Measurements from ENCODE around the gene MEP1A. TPM values are rescaled to one million over a fixed set of nuclear protein-coding genes. Genes with fewer than 3 reads are reported as not detected.

The MEP1A gene
- total RNA-seq, 2 donors from 2014 or later: 0.34 TPM; not detected in 1

DNA sequence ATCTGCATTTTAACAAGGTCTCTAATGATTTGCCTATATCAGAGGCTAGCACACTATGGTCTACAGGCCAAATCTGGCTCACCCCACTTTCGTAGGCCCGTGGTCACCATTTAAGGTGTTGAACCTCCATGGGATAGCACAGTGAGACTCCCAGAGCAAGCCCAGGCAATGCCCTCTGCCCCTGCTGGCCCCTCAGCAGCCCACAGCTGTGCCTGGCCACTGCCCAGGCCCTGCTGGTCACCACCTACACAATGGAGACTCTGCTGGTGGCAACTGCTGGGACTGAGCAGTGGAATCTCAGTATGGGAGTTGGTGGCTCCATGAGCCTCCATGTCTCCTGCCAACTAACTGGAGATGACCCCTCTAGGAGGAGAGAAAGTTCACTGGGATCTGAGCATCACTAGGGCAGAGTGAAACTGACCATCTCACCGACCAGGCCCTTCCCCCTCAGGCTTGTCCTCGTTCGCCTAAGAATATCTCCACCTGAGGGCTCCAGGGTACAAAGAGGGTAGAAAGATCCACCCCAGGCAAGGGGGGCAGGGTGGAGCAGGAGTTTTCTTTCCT lies 44.2 kb upstream of the MEP1A start:
- WGBS: 90% methylated on average over 5 of the region's 5 CpGs
- TF ChIP-seq CTCF (IDR thresholded peaks at IDR 0.05): no peak
- no peak for TF ChIP-seq POLR2AphosphoS5 (IDR thresholded peaks at IDR 0.05)
- TF ChIP-seq POLR2A (IDR thresholded peaks at IDR 0.05): no peak

DNA sequence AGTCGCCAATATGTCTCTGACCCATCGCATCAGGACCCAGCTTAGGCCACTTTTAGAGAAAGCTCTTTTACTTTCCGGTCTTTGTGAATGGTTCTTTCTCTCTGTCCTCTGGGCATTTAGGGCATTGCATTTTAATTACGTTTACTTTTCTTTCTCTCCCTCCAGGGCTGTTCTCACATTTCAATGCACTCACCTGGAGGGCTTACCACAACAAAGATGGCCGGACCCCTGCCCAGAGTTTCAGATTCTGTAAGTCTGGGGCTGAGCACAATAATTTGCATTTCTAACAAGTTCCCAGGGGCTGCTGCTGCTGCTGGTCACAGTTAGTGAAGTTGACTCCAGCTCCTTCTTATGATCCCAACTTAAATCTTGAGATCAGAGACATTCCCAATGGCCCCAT lies 43.5 kb upstream of the MEP1A start:
- intact Hi-C loops (cut with DNase I): no loop called here
- no peak overlapping the region for H3K27ac ChIP-seq
- TF ChIP-seq POLR2AphosphoS5 (IDR thresholded peaks at IDR 0.05): no peak
- TF ChIP-seq CTCF (IDR thresholded peaks at IDR 0.05): no peak
- no peak for TF ChIP-seq POLR2A (IDR thresholded peaks at IDR 0.05)
- H3K4me1 ChIP-seq (replicated peaks): no peaks in the 10 kb centered on the region
- H3K4me3 ChIP-seq: no peak overlapping the region
- no peaks in the 10 kb centered on the region for H3K36me3 ChIP-seq
- H3K27me3 ChIP-seq (replicated peaks; ENCODE audit: insufficient read depth): no peaks in the 10 kb centered on the region
- H3K9me3 ChIP-seq: no peaks in the 10 kb centered on the region
- DNase-seq (ENCODE audit: low spot score): no peak
- 47% methylated on average over 5 of the region's 5 CpGs for WGBS

More for the DNA sequence above, 44.2 kb upstream of the MEP1A start:
- intact Hi-C loops (cut with DNase I): no loop called here
- Histone ChIP-seq H3K27ac (no peak overlapping the region), H3K36me3 (no peaks in the 10 kb centered on the region), H3K9me3 (no peaks in the 10 kb centered on the region), H3K27me3 (replicated peaks; ENCODE audit: insufficient read depth) (no peaks in the 10 kb centered on the region), H3K4me1 (replicated peaks) (no peaks in the 10 kb centered on the region), H3K4me3 (no peak overlapping the region)
- DNase-seq (ENCODE audit: low spot score): no peak

DNA sequence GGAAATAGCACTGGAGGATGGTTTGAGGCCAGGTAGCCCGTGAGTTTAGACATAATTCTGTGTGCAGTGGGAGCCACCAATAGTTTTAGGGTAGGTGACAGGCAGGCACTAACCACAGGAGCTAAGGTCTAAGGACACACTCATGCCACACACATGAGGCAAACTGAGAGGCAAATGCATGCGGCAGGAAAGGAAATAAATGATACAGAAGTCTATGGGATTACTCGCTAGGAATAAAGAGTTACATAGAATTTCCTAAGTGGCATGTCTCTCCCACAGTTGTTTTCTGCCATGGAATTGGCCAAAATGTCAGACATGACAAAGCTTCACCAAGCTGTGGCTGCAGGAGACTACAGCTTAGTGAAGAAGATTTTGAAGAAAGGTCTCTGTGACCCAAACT lies 41.5 kb upstream of the MEP1A start:
- Histone ChIP-seq H3K9me3 (no peaks in the 10 kb centered on the region), H3K27me3 (replicated peaks; ENCODE audit: insufficient read depth) (no peaks in the 10 kb centered on the region), H3K4me3 (no peak overlapping the region), H3K4me1 (replicated peaks) (no peaks in the 10 kb centered on the region), H3K27ac (no peak overlapping the region), H3K36me3 (no peaks in the 10 kb centered on the region)
- TF ChIP-seq POLR2AphosphoS5 (IDR thresholded peaks at IDR 0.05) (no peak), CTCF (IDR thresholded peaks at IDR 0.05) (no peak), POLR2A (IDR thresholded peaks at IDR 0.05) (no peak)
- intact Hi-C loops (cut with DNase I): no loop called here
- no peak for DNase-seq (ENCODE audit: low spot score)
- WGBS: 96% methylated on average over 3 of the region's 3 CpGs

DNA sequence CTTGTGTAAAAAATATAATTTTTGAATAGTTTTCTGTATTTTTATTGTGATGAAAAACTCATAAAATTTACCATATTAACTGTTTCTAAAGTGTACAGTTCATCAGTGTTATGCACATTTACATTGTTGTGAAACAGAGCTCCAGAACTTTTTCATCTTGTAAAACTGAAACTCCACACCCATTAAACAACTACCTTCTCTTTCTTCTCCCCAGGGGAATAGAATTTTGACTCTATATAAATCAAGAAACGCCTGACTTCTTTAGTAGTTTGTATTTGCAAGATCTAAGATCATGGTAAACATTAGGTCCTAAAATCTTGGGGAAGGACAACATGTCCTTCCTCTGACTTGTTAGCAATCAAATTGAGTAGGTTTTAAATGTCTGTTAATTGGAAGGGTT lies 37.3 kb upstream of the MEP1A start:
- no peak for DNase-seq (ENCODE audit: low spot score)
- Histone ChIP-seq H3K4me3 (no peak overlapping the region), H3K36me3 (no peaks in the 10 kb centered on the region), H3K27me3 (replicated peaks; ENCODE audit: insufficient read depth) (no peaks in the 10 kb centered on the region), H3K9me3 (no peaks in the 10 kb centered on the region), H3K4me1 (replicated peaks) (no peaks in the 10 kb centered on the region), H3K27ac (no peak overlapping the region)
- TF ChIP-seq CTCF (IDR thresholded peaks at IDR 0.05): no peak
- TF ChIP-seq POLR2AphosphoS5 (IDR thresholded peaks at IDR 0.05): no peak
- TF ChIP-seq POLR2A (IDR thresholded peaks at IDR 0.05): no peak
- WGBS: 16% methylated on average over 1 of the region's 1 CpG
- intact Hi-C loops (cut with DNase I): no loop called here

DNA sequence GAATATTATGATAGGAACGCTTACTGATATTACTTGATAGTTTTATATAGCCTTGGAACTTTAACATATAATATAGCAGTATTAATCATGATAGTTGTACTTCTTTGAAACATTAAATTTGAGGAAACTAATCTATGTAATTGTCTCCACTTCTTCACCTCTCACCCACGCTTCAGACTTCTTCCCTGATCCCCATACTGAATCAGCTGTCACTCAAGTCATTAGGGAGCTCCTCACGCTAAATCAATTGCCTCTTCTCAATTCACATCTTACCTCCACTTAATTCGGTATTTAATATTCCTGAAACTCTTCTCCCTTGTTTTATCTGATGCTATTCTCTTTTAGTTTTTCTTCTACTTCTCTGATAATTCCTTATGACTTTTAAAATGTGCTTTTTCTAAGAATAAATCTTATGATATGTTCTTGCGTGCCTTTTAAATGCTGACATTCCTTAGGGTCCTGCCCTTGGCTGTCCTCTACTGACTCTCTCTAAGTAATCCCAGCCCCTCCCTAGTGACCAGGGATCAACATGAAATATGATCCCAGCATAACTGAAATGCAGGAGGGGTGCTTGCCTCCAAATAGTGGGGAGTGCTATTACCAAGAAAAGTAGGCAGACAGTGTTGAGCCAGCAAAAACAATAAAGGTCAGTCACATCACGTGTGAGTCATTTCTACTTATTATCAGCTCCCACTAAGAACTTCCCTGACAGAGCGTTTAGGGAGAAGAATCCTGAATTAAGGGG lies 36.5 kb upstream of the MEP1A start:
- no peak overlapping the region for H3K27ac ChIP-seq
- no peaks in the 10 kb centered on the region for H3K27me3 ChIP-seq (replicated peaks; ENCODE audit: insufficient read depth)
- 55% methylated on average over 7 of the region's 7 CpGs for WGBS
- no peak overlapping the region for H3K4me3 ChIP-seq
- no peaks in the 10 kb centered on the region for H3K36me3 ChIP-seq
- H3K4me1 ChIP-seq (replicated peaks): no peaks in the 10 kb centered on the region
- no peaks in the 10 kb centered on the region for H3K9me3 ChIP-seq
- intact Hi-C loops (cut with DNase I): no loop called here
- no peak for DNase-seq (ENCODE audit: low spot score)
- TF ChIP-seq CTCF (IDR thresholded peaks at IDR 0.05): no peak
- TF ChIP-seq POLR2A (IDR thresholded peaks at IDR 0.05): no peak
- TF ChIP-seq POLR2AphosphoS5 (IDR thresholded peaks at IDR 0.05): no peak

Measured in prostate gland (tissue), 2 donors.